Hepatocyte (in vitro differentiated cells): ENCODE measurements around the gene NIM1K. TPM values are rescaled to one million over a fixed set of nuclear protein-coding genes. Genes with fewer than 3 reads are reported as not detected.
"Not testable (repeated sequence)": the region's sequence is repeated elsewhere in the genome, so short reads cannot be mapped to it uniquely, and the experiment has no call there.

ENCODE experiments used
- DNase-seq: peaks from one replicate; pipeline ENCODE4 v3.0.0-alpha.2; 2016; ENCODE audit warnings: low spot score
- H2AFZ ChIP-seq: fragments of 200-600 bp; sonication (generic); 2 replicates; pipeline ENCODE4 v1.6.0; 2016; ENCODE audit warnings: antibody characterized with exemption, mild to moderate bottlenecking
- H3K27ac ChIP-seq: fragments of 200-600 bp; sonication (generic); 2 replicates; pipeline ENCODE4 v1.5.1; 2016; ENCODE audit warnings: mild to moderate bottlenecking
- H3K27me3 ChIP-seq: fragments of 200-600 bp; sonication (generic); 2 replicates; pipeline ENCODE4 v1.6.1; 2016
- H3K36me3 ChIP-seq: fragments of 200-600 bp; sonication (generic); replicated peaks from 2 replicates; pipeline ENCODE4 v1.5.1; 2016; ENCODE audit warnings: low read depth; ENCODE audit not compliant: insufficient read depth
- H3K4me1 ChIP-seq: fragments of 200-600 bp; sonication (generic); 2 replicates; pipeline ENCODE4 v1.5.1; 2016; ENCODE audit warnings: mild to moderate bottlenecking, moderate library complexity; ENCODE audit not compliant: insufficient read depth
- H3K4me2 ChIP-seq: fragments of 200-600 bp; sonication (generic); 2 replicates; pipeline ENCODE4 v1.6.0; 2016
- H3K4me3 ChIP-seq: fragments of 200-600 bp; sonication (generic); 2 replicates; pipeline ENCODE4 v1.5.1; 2016; ENCODE audit warnings: mild to moderate bottlenecking
- H3K79me2 ChIP-seq: fragments of 200-600 bp; sonication (generic); 2 replicates; pipeline ENCODE4 v1.6.0; 2017; ENCODE audit warnings: mild to moderate bottlenecking
- H3K9me2 ChIP-seq: fragments of 200-600 bp; sonication (generic); replicated peaks from 2 replicates; pipeline ENCODE4 v1.6.0; 2017; ENCODE audit warnings: mild to moderate bottlenecking; ENCODE audit not compliant: insufficient read depth
- H3K9me3 ChIP-seq: fragments of 200-600 bp; sonication (generic); 2 replicates; pipeline ENCODE4 v1.5.1; 2016; ENCODE audit warnings: low read depth, mild to moderate bottlenecking
- H4K20me1 ChIP-seq: fragments of 200-600 bp; sonication (generic); 2 replicates; pipeline ENCODE4 v1.6.0; 2016; ENCODE audit warnings: mild to moderate bottlenecking; ENCODE audit not compliant: insufficient read depth, poor library complexity, severe bottlenecking
- EZH2 ChIP-seq: fragments of 200-600 bp; sonication (generic); IDR thresholded peaks from 2 replicates; pipeline ENCODE4 v1.6.1; 2016; ENCODE audit warnings: antibody characterized with exemption, mild to moderate bottlenecking, borderline replicate concordance
- EZH2phosphoT487 ChIP-seq: fragments of 200-600 bp; sonication (generic); IDR thresholded peaks from one replicate; pipeline ENCODE4 v1.6.1; 2018; ENCODE audit warnings: antibody characterized with exemption, mild to moderate bottlenecking, low read depth, moderate library complexity; ENCODE audit not compliant: unreplicated experiment, severe bottlenecking
- WGBS: methylation state at CpG from one replicate; pipeline ENCODE4 v1.1.6; 2016; ENCODE audit warnings: low lambda C conversion rate; ENCODE audit errors: missing lambda C conversion rate; 5-methylcytosine and 5-hydroxymethylcytosine counted together
- polyA plus RNA-seq: library from polyadenylated mRNA; unstranded; fragments of >200 nt; fragmentation: Nextera tagmentation; extraction: Ambion mirVana; gene quantifications from 2 replicates; pipeline ENCODE4 v1.2.1, GENCODE V29; 2016
- total RNA-seq: library from RNA; depleted of rRNA; stranded (reverse); fragments of >200 nt; gene quantifications from 2 replicates; pipeline ENCODE4 v1.2.3, GENCODE V29; 2014
- TF ChIP-seq, protein P1 (sequence below): fragments of 200-600 bp; sonication (generic); IDR thresholded peaks from 2 replicates; pipeline ENCODE4 v1.5.1; 2016; ENCODE audit warnings: antibody characterized with exemption, mild to moderate bottlenecking; ENCODE audit not compliant: poor library complexity

Gene NIM1K
- total and polyA plus RNA-seq, 2 experiments from 2014 or later, result not detected

- DNase-seq, result peak; percentile 14
- TF ChIP-seq EZH2, result no peak
- TF ChIP-seq, protein P1, sequence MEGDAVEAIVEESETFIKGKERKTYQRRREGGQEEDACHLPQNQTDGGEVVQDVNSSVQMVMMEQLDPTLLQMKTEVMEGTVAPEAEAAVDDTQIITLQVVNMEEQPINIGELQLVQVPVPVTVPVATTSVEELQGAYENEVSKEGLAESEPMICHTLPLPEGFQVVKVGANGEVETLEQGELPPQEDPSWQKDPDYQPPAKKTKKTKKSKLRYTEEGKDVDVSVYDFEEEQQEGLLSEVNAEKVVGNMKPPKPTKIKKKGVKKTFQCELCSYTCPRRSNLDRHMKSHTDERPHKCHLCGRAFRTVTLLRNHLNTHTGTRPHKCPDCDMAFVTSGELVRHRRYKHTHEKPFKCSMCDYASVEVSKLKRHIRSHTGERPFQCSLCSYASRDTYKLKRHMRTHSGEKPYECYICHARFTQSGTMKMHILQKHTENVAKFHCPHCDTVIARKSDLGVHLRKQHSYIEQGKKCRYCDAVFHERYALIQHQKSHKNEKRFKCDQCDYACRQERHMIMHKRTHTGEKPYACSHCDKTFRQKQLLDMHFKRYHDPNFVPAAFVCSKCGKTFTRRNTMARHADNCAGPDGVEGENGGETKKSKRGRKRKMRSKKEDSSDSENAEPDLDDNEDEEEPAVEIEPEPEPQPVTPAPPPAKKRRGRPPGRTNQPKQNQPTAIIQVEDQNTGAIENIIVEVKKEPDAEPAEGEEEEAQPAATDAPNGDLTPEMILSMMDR, result no peak
- no peak for TF ChIP-seq EZH2phosphoT487
- Histone ChIP-seq H3K79me2 (no peaks in the 10 kb centered on the region), H3K27me3 (peaks cover 38% of the 10 kb centered on the region), H3K4me2 (peak overlapping the region; percentile 100), H3K27ac (no peak overlapping the region), H3K4me1 (peaks cover 9% of the 10 kb centered on the region), H3K9me2 (no peaks in the 10 kb centered on the region), H3K4me3 (no peak overlapping the region), H3K36me3 (no peaks in the 10 kb centered on the region), H4K20me1 (no peaks in the 10 kb centered on the region), H2AFZ (no peak overlapping the region), H3K9me3 (no peaks in the 10 kb centered on the region)
- WGBS, result 26% methylated on average over 6 of the region's 6 CpGs
Observed at GRCh38 chr5:43193894-43194265, 1.9 kb downstream of the NIM1K start.

GRCh38 chr5:43195670-43196265, 3.7 kb downstream of the NIM1K start:
- Histone ChIP-seq H3K27me3 (peaks cover 38% of the 10 kb centered on the region), H3K79me2 (no peaks in the 10 kb centered on the region), H2AFZ (no peak overlapping the region), H3K4me3 (no peak overlapping the region), H3K4me1 (peaks cover 9% of the 10 kb centered on the region), H3K9me3 (no peaks in the 10 kb centered on the region), H3K36me3 (no peaks in the 10 kb centered on the region), H3K9me2 (no peaks in the 10 kb centered on the region), H4K20me1 (no peaks in the 10 kb centered on the region), H3K27ac (no peak overlapping the region), H3K4me2 (no peak overlapping the region)
- TF ChIP-seq EZH2, result no peak
- TF ChIP-seq, protein P1, result no peak
- TF ChIP-seq EZH2phosphoT487, result no peak
- WGBS, result 80% methylated on average over 7 of the region's 7 CpGs
- no peak for DNase-seq

GRCh38 chr5:43197535-43197934, 5.5 kb downstream of the NIM1K start:
- 62% methylated on average over 3 of the region's 3 CpGs for WGBS
- H3K36me3 ChIP-seq, result no peaks in the 10 kb centered on the region

DNA sequence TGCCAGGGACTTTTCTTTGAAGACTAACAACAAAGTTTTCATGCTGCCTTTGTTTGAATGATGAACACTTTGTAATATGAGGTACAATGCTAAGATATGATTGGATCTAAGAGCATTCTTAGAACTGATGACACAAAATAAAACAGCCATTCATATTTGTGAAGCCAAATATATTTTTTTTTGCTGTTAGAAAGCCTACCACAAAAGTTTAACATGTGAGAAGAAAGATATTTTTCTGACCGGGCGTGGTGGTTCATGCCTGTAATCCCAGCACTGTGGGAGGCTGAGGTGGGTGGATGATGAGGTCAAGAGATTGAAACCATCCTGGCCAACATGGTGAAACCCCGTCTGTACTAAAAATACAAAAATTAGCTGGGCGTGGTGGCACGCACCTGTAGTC, 9.4 kb downstream of the NIM1K start:
- not testable (repeated sequence) for H3K36me3 ChIP-seq, H4K20me1 ChIP-seq, H3K9me3 ChIP-seq, H3K4me2 ChIP-seq, H3K9me2 ChIP-seq, H3K4me3 ChIP-seq, H3K79me2 ChIP-seq, H3K27ac ChIP-seq, DNase-seq, H3K4me1 ChIP-seq, H3K27me3 ChIP-seq, H2AFZ ChIP-seq
- WGBS, result 90% methylated on average over 5 of the region's 5 CpGs

More at GRCh38 chr5:43197535-43197934, 5.5 kb downstream of the NIM1K start:
- DNase-seq, result no peak
- peaks cover 5% of the 10 kb centered on the region for H3K4me1 ChIP-seq
- no peaks in the 10 kb centered on the region for H4K20me1 ChIP-seq
- no peak overlapping the region for H3K27ac ChIP-seq
- H2AFZ ChIP-seq, result no peak overlapping the region
- TF ChIP-seq EZH2 (no peak), EZH2phosphoT487 (no peak)
- TF ChIP-seq, protein P1, result no peak
- H3K9me2 ChIP-seq, result no peaks in the 10 kb centered on the region
- no peak overlapping the region for H3K4me2 ChIP-seq
- no peaks in the 10 kb centered on the region for H3K9me3 ChIP-seq
- no peaks in the 10 kb centered on the region for H3K79me2 ChIP-seq
- no peak overlapping the region for H3K4me3 ChIP-seq
- peaks cover 27% of the 10 kb centered on the region for H3K27me3 ChIP-seq
